ENCODE data around the gene RNU6-9.
"Not testable (repeated sequence)": the region's sequence is repeated elsewhere in the genome, so short reads cannot be mapped to it uniquely, and the experiment has no call there.

RNU6-9 gene

GRCh38 chr19:878751-879561 is 14.3 kb upstream of the RNU6-9 start:
- DNase-seq, result not testable (repeated sequence)

- no peak for DNase-seq
Measured at GRCh38 chr19:879711-880438, 13.4 kb upstream of the RNU6-9 start.

DNA sequence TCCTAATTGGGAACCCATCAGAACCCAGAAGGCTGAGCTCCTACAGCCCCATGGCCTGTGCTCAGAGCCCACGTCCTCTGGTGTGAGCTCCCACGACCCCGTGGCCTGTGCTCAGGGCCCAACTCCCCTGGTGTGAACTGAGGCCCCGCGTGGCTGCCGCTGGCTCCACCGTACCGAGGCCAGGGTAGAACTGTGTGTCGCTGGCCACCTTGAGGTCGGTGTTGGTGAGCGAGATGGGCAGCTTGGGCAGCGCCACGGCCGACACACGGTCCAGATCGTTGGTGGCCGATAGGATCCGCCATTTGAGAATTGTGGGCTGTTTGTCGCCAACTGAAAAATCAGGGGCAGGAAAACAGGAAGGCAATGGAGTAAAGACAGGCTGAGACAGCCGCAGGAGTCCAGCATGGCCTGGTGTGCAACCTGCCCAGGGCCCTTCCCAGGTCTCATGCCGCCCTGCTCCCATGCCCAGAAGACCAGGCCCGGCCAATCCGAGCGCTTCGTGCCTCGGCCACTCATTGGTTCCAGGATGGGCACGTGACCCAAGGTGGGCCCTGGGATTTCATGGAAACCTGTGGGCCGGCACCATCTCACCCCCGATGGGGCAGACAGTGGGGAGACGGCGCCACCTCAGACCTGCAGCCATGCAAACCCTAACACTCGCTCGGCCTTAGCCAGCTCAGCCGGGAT is 11.8 kb upstream of the RNU6-9 start:
- DNase-seq, result no peak

DNA sequence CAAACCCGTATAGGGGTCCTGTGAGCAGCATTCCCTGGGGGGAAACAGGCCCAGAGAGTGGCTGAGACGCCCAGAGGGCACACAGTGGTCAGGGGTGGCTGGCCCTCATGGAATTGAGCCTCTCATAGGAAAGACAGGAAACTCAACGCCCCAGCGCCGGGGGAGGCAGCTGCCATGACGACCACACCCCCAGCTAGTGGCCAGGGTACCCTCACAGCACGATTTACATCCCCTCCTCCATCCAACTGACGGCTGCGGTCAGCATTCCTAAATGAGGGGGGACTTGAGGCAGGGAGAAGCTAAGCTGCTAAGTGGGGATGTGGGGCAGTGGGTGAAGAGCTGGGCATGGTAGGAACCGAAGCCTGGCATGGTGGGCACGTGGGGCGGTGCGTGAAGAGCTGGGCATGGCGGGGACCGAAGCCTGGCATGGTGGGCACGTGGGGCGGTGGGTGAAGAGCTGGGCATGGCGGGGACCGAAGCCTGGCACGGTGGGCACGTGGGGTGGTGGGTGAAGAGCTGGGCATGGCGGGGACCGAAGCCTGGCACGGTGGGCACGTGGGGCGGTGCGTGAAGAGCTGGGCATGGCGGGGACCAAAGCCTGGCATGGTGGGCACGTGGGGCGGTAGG is 10.3 kb upstream of the RNU6-9 start:
- no peak for DNase-seq

GRCh38 chr19:883661-884211 is 9.5 kb upstream of the RNU6-9 start:
- no peak for DNase-seq

DNA sequence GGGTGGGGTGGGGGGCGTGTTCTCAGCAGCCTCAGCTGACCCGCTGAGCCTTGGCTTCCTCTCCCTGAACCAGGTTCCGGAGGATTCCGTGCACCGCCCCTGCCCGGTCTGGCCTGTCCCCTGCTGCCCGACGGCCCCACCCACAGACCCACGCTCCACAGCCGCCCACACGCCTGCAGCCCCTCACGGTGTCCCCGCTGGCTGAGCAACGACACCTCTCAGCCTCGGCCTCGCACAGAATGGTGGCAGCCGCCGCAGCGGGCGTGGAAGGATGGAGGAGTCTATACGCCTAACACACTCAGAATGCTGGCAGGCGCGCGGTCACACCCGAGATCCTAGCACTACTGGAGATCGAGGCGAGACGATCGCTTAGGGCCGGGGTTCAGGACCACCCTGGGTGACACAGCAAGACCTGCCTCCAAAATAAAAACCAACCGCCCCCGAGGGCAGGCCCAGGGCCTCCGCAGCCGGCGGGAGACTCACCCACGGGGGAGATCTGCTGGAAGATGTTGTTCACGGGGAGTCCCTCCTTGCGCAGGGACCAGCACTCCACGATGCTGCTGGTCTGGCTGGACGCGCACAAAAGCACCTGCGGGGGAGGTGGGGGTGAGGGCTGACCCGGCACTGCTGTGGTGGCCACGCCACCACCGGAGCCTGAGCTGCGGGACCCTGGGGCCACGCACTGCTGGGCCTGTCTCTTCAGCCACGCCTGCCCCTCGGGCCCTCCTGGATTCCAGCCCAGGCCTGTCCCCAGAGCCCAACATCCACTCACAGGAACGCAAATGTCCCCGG is 8.7 kb upstream of the RNU6-9 start:
- DNase-seq, result no peak

- DNase-seq, result no peak
Measured at GRCh38 chr19:885536-886224, 7.6 kb upstream of the RNU6-9 start.

- DNase-seq, result no peak
Measured at GRCh38 chr19:887072-887471, 6.2 kb upstream of the RNU6-9 start.

GRCh38 chr19:887599-887998 is 5.7 kb upstream of the RNU6-9 start:
- no peak for DNase-seq

DNA sequence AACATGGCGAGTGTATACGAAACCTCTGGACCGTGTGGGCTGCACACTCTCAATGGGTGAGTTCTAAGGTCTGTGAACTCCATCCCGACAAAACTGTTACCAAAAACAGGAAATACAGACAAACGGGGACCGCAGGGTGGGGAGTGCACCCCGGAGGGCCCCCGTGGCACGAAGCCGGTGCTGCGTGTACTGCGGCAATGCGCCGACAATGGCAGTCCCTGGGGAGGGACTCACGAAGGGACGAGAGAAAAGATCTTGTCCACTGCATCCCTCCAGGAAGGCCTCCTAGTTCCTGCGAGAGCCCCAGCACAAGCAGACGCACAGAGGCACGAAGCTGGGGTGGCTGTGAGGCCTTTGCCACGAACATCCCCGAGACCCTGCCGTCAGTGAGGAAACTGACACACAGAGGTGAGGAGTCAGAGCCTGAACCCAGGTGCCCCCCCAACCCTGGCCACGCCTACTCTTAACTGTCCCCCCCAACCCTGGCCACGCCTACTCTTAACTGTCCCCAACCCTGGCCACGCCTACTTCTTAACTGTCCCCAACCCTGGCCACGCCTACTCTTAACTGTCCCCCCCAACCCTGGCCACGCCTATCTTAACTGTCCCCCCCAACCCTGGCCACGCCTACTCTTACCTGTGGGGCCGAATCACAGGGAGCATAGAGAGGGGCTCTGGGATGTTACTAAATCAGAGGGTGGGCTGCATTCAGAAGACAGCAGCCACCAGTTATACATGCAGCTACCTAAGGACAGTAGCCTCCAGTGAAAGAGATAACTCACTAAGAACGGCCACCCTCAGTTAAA is 4.5 kb upstream of the RNU6-9 start:
- no peak for DNase-seq

DNA sequence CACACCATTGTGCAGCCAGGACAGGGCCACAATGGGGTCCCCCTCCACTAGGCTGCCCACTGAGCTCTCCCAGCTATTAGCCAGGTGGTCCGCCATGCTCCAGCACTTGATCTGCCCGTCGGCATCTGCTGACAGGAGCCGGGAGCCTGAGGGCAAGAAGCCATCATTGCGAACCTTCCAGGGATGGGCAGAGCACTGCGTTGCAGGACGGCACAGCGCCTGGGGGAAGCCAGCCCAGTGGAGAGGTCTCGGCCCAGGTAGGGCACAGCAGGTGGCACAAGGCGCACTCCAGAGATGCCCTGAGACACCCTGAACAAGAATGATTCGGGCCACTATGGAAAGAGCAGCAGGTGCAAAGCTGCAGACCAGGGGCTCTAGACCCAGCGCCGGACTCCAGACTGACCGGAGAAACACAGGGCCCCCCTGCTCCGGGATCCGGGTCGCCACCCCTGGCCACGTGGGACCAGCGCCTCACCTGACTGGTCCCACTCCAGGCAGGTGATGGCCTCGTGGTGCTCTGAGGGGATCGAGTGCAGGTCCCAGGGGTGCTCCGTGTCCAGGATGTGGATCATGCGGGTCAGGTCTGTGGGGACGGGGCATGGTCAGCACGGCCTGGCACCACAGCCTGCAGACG is 3.5 kb upstream of the RNU6-9 start:
- DNase-seq, result no peak

DNA sequence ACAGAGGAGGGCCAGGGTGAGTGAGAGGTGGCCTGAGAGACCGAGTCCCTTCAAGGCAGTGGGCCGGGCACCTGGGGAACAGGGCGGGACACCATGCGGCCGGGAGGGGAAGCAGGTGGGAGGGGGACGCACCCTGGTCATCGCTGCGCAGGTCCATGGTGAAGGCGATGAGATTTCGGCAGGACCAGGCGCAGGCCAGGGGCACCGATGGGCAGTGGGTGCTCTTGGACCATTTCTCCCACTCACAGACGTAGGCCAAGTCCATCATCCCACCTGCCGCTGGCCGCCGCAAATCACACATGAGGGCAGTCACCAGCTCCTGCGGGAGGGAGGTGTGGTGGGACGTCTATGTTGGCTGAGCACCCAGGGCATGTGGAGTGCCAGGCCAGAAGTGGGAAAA is 2.5 kb upstream of the RNU6-9 start:
- no peak for DNase-seq

GRCh38 chr19:891421-892200 is 1.7 kb upstream of the RNU6-9 start:
- not testable (repeated sequence) for DNase-seq

DNA sequence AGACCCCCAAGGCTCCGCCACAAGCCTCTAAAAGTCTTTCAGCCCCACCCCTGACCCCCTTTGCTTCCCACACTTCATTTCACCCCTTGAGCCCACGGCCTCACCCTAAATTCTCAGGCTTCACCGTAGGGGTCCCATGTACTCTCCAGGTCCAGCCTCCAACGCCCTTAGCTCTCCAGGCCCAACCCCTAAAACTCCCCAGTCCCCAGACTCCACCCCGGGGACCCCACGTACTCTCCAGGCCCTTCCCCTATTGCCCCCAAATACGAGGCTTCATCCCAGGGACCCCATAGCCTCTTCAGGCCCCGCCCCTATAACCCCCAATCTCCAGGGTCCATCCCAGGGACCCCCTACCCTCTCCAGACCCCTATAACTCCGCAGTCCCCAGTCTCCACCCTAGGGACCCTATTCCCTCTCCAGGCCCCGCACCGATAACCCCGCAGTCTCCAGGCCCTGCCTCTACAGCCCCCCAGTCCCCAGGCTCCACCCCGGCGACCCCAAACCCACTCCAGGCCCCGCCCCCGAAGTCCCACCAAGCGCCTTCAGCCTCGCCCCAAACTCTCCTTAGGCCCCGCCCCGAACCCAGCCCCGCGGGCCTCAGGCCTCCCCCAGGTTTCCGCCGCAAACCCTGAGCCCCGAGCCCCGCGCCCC is 916 bp upstream of the RNU6-9 start:
- no peak for DNase-seq

DNA sequence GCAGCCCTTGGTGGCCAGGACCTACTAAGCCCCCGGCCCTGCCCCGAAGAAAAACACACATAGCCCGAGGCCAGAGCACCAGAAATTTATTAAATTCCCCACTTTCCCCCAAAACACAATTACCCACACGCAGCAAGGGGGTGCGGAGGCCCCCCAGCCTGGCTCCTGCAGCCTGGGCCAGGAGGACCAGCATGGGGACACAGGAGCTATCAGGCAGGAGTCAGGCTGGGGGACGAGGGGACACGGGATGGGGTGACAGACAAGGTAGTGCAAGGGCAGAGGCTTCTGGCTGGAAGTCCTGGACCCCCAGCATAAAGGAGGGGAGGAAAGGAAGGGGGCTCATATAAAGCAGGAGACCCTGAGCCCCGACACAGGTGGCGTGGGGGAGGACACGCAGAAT is 3.1 kb downstream of the RNU6-9 start:
- DNase-seq, result no peak

GRCh38 chr19:896999-897398 is 3.7 kb downstream of the RNU6-9 start:
- DNase-seq, result no peak

DNA sequence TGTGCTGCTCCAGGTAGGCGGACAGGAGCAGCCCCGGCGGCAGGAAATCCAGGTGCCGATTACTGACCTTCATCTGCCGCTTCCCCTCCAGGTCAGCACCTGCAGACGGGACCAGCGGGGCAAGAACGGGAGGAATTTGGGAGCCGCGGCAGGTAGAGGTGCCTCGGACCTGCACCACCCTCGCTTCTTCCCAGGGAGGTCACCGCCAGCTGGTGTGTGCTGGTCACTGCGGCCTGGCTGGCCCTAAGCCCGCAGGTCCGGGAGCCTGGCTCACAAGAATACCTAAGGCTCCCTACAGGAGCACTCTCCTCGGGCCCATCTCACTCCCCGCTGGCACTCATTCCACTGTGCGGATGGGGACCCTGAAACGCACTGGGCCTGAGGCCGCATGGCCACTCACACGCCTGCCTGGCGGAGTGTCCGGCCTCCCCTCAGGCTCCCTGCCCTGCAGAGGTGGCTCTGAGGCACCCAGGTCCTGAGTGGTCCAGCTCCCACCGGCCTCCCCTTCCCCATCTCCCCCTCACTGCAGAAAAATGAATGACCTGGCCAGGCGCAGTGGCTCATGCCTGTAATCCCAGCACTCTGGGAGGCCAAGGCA is 4.3 kb downstream of the RNU6-9 start:
- DNase-seq, result no peak

GRCh38 chr19:898663-899062 is 5.4 kb downstream of the RNU6-9 start:
- no peak for DNase-seq

Measured in NK-92 treated with Interleukin-12 subunit alpha and Interleukin-12 subunit beta, amount 100 ng/mL, for 24 hours (cell line).